Colonic mucosa (tissue), 4 donors: ENCODE data around the gene PCGF1. TPM values are rescaled to one million over a fixed set of nuclear protein-coding genes. Genes with fewer than 3 reads are reported as not detected.

Experiments
- DNase-seq: peaks from one replicate; pipeline ENCODE4 v3.0.0-alpha.2; 2020
- H3K27ac ChIP-seq: fragments of 200-600 bp; one replicate; pipeline ENCODE4 v1.8.0; 2021
- H3K27me3 ChIP-seq: fragments of 200-600 bp; one replicate; pipeline ENCODE4 v1.8.0; 2021
- H3K36me3 ChIP-seq: fragments of 200-600 bp; one replicate; pipeline ENCODE4 v1.8.0; 2021
- H3K4me1 ChIP-seq: fragments of 200-600 bp; one replicate; pipeline ENCODE4 v1.8.0; 2021; ENCODE audit warnings: mild to moderate bottlenecking
- H3K4me3 ChIP-seq: fragments of 200-600 bp; one replicate; pipeline ENCODE4 v1.8.0; 2021
- H3K9ac ChIP-seq, 2 donors: one replicate each; pipeline ENCODE4 v1.7.0; 2013; ENCODE audit warnings: control low read depth in 2 of 2, low read depth in 2 of 2, low read length in 2 of 2
- H3K9me3 ChIP-seq: fragments of 200-600 bp; one replicate; pipeline ENCODE4 v1.8.0; 2021
- CTCF ChIP-seq: fragments of 200-600 bp; IDR thresholded peaks from one replicate; pipeline ENCODE4 v1.8.0; 2022; ENCODE audit warnings: antibody characterized with exemption, mild to moderate bottlenecking
- intact Hi-C: fragments of 100-400 bp; cut with DNase I; formaldehyde crosslinking; loops from one replicate; pipeline ENCODE4 v1.14.1; 2022
- total RNA-seq, 2 donors: library from RNA; stranded (reverse); fragmentation: NEBNext Ultra II Directional in 1 of 2; extraction: Animal tissue kit (Norgen Biotek cat#: 25700) in 1 of 2; gene quantifications; one replicate each; pipeline ENCODE4 v1.2.1, GENCODE V29; 2021
- donor health status: healthy.
- donor health status: DM: no; HTN: no; CAD: no.
- donor health status: DM: no; HTN: no; CAD: no.

PCGF1 gene
- total RNA-seq, 2 donors from 2014 or later = 16.1 to 19.9 TPM

GRCh38 chr2:74530239-74531187, 23.0 kb upstream of the PCGF1 start:
- H3K9ac ChIP-seq = peak overlapping the region; percentile 84 to 95
- DNase-seq = peak; percentile 62
- peak overlapping the region; percentile 75 for H3K27ac ChIP-seq
- H3K9me3 ChIP-seq = no peaks in the 10 kb centered on the region
- TF ChIP-seq CTCF = no peak
- peaks cover 9% of the 10 kb centered on the region for H3K36me3 ChIP-seq
- intact Hi-C loops = loop anchor here (5.0 kb wide), 1 partner anchor 48 kb away; the partner anchor contains the start of genes CCDC142 and TTC31
- H3K27me3 ChIP-seq = no peaks in the 10 kb centered on the region
- no peaks in the 10 kb centered on the region for H3K4me1 ChIP-seq
- H3K4me3 ChIP-seq = peak overlapping the region; percentile 91

- peaks cover 9% of the 10 kb centered on the region for H3K36me3 ChIP-seq
- no peaks in the 10 kb centered on the region for H3K9me3 ChIP-seq
- intact Hi-C loops = loop anchor here (5.0 kb wide), 1 partner anchor 47 kb away; the partner anchor contains the start of genes CCDC142 and TTC31
- H3K9ac ChIP-seq = peak within 1 kb of the TSS; percentile 93 to 95
- no peaks in the 10 kb centered on the region for H3K4me1 ChIP-seq
- no peak for TF ChIP-seq CTCF
- DNase-seq = peak; percentile 99
- H3K4me3 ChIP-seq = peak within 1 kb of the TSS; percentile 91
- H3K27ac ChIP-seq = peak within 1 kb of the TSS; percentile 75
- no peaks in the 10 kb centered on the region for H3K27me3 ChIP-seq
Observed at GRCh38 chr2:74529357-74530238, 22.1 kb upstream of the PCGF1 start, which contains the start of the genes AUP1 and HTRA2. AUP1 (minus strand) TSS chr2:74529706; CDS start chr2:74529629, 77 bp downstream. HTRA2 (plus strand) TSS chr2:74529933; CDS start chr2:74530007, 74 bp downstream.

- peak overlapping the region; percentile 93 to 95 for H3K9ac ChIP-seq
- peak overlapping the region; percentile 75 for H3K27ac ChIP-seq
- no peaks in the 10 kb centered on the region for H3K27me3 ChIP-seq
- intact Hi-C loops = no loop called here
- DNase-seq = no peak
- H3K4me1 ChIP-seq = no peaks in the 10 kb centered on the region
- H3K36me3 ChIP-seq = peaks cover 9% of the 10 kb centered on the region
- H3K4me3 ChIP-seq = peak overlapping the region; percentile 91
- TF ChIP-seq CTCF = no peak
- no peaks in the 10 kb centered on the region for H3K9me3 ChIP-seq
Observed at GRCh38 chr2:74528600-74529356, 21.3 kb upstream of the PCGF1 start.

GRCh38 chr2:74527741-74528140, 20.2 kb upstream of the PCGF1 start:
- no peak for DNase-seq
- Histone ChIP-seq H3K4me3 (no peak overlapping the region), H3K36me3 (peaks cover 9% of the 10 kb centered on the region), H3K9me3 (no peaks in the 10 kb centered on the region), H3K4me1 (no peaks in the 10 kb centered on the region), H3K9ac (peak overlapping the region in 1 of 2 donors; percentile 93), H3K27me3 (no peaks in the 10 kb centered on the region), H3K27ac (no peak overlapping the region)
- intact Hi-C loops = no loop called here
- TF ChIP-seq CTCF = no peak
